GM19397 (cell line): ENCODE measurements around the gene ELANE.
"Not testable (repeated sequence)": the region's sequence is repeated elsewhere in the genome, so short reads cannot be mapped to it uniquely, and the experiment has no call there.

Experiments
- ATAC-seq: cut with Tn5 transposase; IDR thresholded peaks from one replicate; pipeline ENCODE4 v1.9.1; 2021; ENCODE audit warnings: mild to moderate bottlenecking, moderate library complexity; ENCODE audit not compliant: unreplicated experiment

The ELANE gene

DNA sequence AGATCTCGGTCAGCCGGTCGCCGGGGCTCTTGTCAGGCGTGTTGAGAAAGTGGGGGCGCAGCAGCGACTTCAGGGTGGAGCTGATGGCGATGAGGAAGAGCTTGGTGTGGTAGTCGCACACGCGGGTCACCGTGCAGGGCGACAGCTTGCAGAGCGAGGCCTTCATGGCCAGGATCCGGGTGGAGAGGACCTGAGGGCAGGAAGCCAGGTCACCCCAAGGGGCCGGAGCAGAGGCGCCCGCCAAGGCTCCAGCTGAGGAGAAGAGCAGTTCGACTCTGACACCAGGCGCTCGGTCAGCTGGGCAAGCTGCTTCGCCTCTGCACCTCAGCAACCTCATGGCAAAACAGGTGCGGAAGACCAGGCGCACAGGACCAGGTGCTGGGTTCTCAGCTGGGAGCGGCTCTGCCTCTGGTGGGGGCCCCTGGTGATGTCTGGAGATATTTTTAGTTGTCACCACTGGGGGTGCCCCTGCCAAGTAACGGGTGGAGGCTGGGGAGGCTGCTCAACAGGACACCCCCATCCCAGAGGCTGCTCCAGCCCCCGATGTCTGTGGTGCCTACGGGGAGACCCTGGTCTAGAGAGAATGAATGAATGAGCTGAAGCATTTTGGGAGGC, 23.3 kb downstream of the ELANE start:
- no peak for ATAC-seq

DNA sequence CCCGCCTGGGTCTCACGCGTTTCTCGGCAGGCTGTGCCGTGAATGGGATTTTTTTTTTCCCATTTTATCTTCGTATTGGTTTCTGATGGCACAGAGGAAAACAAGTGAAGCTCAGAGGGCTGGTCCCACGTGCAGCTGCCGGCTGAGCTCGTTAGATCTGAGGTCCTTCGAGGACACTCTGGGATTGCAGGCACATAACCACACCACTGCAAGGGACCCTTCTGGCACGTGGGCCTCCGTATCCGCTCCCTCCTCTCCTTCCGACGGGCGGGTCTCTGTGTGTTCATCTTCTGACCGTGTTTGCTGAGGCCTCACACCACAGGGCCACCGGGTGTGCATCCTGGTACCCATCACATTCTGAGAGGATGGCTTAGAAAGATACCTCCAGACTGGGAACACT, 24.0 kb downstream of the ELANE start:
- no peak for ATAC-seq

DNA sequence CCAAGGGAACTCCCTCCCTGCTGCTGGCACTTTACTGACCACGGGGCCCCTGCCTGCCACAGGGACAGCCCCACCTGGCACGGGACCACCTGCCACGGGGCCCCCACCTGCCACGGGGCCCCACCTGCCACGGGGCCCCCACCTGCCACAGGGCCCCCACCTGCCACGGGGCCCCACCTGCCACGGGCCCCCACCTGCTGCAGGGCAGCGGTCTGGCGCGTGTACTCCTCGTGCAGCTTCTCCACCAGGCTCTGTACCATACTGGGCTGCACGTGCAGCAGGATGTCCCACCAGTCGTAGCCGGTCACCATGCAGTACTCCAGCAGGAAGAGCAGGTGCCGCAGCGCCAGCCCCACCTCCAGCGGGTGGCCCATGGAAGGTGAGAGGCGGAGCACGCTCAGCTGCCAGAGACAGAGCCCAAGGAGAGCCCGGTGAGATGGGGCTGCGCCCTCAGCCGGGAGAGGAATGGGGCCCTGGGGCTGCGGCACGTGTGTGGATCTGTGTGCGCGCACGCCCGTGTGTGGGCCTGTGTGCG, 24.7 kb downstream of the ELANE start:
- ATAC-seq: no peak

DNA sequence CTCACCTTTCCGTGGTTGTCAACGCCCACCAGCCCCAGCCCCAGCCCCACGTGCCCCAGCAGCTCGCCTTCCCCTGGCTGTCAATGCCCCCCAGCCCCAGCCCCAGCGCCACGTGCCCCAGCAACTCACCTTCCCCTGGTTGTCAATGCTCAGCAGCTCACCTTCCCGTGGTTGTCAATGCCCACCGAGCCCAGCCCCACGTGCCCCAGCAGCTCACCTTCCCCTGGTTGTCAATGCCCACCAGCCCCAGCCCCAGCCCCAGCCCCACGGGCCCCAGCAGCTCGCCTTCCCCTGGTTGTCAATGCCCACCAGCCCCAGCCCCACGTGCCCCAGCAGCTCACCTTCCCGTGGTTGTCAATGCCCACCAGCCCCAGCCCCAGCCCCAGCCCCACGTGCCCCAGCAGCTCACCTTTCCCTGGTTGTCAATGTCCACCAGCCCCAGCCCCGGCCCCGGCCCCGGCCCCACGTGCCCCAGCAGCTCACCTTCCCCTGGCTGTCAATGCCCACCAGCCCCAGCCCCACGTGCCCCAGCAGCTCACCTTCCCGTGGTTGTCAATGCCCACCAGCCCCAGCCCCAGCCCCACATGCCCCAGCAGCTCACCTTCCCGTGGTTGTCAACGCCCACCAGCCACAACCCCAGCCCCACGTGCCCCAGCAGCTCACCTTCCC, 26.0 kb downstream of the ELANE start:
- ATAC-seq: not testable (repeated sequence)

DNA sequence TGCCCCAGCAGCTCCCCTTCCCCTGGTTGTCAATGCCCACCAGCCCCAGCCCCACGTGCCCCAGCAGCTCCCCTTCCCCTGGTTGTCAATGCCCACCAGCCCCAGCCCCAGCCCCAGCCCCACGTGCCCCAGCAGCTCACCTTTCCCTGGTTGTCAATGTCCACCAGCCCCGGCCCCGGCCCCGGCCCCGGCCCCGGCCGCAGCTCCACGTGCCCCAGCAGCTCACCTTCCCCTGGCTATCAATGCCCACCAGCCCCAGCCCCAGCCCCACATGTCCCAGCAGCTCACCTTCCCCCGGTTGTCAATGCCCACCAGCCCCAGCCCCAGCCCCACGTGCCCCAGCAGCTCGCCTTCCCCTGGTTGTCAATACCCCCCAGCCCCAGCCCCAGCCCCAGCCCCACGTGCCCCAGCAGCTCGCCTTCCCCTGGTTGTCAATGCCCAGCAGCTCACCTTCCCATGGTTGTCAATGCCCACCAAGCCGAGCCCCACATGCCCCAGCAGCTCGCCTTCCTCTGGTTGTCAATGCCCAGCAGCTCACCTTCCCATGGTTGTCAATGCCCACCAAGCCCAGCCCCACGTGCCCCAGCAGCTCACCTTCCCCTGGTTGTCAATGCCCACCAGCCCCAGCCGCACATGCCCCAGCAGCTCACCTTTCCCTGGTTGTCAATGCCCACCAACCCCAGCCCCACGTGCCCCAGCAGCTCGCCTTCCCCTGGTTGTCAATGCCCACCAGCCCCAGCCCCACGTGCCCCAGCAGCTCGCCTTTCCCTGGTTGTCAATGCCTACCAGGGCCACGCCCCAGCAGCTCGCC, 26.9 kb downstream of the ELANE start:
- ATAC-seq: not testable (repeated sequence)

DNA sequence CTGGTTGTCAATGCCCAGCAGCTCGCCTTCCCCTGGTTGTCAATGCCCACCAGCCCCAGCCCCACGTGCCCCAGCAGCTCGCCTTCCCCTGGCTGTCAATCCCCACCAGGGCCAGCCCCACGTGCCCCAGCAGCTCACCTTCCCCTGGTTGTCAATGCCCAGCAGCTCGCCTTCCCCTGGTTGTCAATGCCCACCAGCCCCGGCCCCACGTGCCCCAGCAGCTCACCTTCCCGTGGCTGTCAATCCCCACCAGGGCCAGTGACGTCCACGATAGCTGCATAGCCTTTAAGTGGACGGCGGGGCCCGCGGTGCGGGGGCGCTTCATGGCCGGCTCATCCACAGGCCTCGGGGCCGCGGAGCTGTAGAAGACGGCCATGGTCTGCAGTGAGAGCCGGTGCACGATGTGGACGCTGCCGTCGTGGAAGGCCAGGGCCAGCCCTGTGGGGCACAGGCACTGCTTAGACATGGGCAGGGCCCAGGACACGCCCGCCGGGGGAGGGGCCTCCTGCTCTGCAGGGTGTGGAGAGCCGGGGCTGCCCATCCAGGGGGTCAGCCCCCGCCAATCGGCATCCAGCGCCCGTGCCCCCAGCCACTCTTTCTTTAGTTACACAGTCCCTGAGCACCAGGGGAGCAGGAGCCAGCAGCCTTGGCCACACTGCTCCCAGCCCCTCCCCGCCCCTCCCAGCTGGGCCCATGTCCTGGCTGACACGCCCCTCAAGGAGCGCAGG, 27.8 kb downstream of the ELANE start:
- ATAC-seq: no peak

DNA sequence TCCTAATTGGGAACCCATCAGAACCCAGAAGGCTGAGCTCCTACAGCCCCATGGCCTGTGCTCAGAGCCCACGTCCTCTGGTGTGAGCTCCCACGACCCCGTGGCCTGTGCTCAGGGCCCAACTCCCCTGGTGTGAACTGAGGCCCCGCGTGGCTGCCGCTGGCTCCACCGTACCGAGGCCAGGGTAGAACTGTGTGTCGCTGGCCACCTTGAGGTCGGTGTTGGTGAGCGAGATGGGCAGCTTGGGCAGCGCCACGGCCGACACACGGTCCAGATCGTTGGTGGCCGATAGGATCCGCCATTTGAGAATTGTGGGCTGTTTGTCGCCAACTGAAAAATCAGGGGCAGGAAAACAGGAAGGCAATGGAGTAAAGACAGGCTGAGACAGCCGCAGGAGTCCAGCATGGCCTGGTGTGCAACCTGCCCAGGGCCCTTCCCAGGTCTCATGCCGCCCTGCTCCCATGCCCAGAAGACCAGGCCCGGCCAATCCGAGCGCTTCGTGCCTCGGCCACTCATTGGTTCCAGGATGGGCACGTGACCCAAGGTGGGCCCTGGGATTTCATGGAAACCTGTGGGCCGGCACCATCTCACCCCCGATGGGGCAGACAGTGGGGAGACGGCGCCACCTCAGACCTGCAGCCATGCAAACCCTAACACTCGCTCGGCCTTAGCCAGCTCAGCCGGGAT, 29.4 kb downstream of the ELANE start:
- no peak for ATAC-seq

DNA sequence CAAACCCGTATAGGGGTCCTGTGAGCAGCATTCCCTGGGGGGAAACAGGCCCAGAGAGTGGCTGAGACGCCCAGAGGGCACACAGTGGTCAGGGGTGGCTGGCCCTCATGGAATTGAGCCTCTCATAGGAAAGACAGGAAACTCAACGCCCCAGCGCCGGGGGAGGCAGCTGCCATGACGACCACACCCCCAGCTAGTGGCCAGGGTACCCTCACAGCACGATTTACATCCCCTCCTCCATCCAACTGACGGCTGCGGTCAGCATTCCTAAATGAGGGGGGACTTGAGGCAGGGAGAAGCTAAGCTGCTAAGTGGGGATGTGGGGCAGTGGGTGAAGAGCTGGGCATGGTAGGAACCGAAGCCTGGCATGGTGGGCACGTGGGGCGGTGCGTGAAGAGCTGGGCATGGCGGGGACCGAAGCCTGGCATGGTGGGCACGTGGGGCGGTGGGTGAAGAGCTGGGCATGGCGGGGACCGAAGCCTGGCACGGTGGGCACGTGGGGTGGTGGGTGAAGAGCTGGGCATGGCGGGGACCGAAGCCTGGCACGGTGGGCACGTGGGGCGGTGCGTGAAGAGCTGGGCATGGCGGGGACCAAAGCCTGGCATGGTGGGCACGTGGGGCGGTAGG, 30.9 kb downstream of the ELANE start:
- no peak for ATAC-seq

DNA sequence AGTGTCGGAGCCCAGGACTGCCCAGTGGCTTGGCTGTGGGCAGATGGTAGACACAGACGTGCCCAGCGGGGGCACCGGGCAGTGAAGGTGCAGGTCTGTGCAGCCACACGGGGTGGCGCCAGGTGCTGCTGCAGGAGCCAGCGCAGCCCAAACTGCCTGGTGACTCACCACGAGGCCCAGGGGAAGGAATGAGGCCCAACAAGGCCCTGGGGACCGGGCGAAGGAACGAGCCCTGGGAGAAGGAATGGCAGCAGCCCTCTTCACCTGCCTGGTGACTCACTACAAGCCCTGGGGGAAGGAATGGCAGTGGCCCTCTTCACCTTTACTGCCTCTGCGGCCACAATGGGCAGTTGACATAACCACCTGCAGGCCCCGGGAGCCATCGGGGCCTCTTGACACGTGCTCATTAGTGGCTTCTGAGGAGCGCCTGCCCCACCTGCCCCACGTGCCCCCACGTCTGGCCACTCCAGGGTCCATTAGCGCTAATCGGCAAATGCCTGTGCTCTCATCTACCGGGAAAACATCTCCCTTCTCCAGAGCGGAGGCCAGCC, 31.6 kb downstream of the ELANE start:
- no peak for ATAC-seq

DNA sequence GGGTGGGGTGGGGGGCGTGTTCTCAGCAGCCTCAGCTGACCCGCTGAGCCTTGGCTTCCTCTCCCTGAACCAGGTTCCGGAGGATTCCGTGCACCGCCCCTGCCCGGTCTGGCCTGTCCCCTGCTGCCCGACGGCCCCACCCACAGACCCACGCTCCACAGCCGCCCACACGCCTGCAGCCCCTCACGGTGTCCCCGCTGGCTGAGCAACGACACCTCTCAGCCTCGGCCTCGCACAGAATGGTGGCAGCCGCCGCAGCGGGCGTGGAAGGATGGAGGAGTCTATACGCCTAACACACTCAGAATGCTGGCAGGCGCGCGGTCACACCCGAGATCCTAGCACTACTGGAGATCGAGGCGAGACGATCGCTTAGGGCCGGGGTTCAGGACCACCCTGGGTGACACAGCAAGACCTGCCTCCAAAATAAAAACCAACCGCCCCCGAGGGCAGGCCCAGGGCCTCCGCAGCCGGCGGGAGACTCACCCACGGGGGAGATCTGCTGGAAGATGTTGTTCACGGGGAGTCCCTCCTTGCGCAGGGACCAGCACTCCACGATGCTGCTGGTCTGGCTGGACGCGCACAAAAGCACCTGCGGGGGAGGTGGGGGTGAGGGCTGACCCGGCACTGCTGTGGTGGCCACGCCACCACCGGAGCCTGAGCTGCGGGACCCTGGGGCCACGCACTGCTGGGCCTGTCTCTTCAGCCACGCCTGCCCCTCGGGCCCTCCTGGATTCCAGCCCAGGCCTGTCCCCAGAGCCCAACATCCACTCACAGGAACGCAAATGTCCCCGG, 32.5 kb downstream of the ELANE start:
- ATAC-seq: no peak

DNA sequence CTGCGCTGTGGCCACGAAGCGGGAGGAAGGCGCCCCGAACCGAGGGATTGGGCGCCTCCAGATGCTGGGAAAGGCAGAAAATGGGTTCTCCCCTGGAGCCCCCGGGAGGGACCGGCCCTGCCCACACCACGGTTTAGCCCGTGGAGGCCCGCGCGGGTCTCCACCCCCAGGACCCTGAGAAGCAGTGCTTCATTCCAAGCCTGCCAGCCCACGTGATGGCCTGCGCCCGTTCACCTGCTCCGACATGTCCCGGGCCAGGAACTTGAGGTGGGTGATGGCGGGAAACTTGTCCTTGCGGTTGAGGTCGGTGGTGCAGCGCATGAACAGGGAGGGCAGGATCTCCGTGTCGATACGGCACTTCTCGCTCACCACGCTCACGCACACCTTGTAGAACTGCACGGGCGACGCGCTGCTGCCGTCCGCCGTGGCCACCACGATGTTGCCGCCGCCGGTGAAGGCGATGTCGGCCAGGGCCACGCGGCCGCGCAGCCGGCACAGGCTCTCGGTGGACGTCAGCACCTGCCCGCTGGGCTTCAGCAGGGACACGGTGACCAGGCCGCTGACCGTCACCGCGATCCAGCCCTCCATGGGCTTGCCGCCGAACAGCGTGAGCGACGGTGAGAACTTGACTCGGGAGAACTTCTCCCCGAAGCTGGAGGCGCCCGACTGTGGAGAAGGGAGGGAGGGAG, 33.6 kb downstream of the ELANE start:
- ATAC-seq: no peak

DNA sequence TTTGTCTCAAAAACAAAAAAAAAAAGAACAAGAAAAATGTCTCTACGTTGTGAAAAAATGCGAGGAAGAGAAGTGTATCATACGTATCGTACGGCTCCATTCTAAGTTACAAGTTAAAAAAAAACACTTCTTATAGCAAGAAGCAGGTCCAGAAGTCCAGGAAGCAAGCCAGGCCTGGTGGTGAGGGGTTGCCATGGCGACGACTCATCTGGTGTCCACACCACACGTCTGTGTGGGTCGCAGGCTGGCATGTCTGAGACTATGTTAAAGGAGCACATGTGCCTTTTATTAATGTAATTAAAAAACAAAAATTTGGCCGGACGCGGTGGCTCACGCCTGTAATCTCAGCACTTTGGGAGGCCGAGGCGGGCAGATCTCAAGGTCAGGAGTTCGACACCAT, 35.0 kb downstream of the ELANE start:
- no peak for ATAC-seq

DNA sequence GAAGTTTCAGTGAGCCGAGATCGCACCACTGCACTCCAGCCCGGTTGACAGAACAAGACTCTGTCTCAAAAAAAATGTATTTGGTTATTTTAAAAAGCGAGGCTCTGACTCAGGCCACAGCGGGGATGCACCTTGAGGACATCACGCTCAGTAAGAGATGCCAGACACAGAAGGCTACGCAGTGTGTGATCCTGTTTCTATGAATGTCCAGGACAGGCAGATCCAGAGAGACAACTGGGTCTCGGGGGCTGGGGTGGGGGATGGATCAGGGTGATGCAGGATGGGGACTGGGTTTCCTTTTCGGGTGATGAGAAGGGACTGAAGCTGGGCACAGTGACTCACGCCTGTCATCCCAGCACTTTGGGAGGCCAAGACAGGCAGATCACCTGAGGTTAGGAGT, 35.5 kb downstream of the ELANE start:
- no peak for ATAC-seq

DNA sequence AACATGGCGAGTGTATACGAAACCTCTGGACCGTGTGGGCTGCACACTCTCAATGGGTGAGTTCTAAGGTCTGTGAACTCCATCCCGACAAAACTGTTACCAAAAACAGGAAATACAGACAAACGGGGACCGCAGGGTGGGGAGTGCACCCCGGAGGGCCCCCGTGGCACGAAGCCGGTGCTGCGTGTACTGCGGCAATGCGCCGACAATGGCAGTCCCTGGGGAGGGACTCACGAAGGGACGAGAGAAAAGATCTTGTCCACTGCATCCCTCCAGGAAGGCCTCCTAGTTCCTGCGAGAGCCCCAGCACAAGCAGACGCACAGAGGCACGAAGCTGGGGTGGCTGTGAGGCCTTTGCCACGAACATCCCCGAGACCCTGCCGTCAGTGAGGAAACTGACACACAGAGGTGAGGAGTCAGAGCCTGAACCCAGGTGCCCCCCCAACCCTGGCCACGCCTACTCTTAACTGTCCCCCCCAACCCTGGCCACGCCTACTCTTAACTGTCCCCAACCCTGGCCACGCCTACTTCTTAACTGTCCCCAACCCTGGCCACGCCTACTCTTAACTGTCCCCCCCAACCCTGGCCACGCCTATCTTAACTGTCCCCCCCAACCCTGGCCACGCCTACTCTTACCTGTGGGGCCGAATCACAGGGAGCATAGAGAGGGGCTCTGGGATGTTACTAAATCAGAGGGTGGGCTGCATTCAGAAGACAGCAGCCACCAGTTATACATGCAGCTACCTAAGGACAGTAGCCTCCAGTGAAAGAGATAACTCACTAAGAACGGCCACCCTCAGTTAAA, 36.7 kb downstream of the ELANE start:
- no peak for ATAC-seq

DNA sequence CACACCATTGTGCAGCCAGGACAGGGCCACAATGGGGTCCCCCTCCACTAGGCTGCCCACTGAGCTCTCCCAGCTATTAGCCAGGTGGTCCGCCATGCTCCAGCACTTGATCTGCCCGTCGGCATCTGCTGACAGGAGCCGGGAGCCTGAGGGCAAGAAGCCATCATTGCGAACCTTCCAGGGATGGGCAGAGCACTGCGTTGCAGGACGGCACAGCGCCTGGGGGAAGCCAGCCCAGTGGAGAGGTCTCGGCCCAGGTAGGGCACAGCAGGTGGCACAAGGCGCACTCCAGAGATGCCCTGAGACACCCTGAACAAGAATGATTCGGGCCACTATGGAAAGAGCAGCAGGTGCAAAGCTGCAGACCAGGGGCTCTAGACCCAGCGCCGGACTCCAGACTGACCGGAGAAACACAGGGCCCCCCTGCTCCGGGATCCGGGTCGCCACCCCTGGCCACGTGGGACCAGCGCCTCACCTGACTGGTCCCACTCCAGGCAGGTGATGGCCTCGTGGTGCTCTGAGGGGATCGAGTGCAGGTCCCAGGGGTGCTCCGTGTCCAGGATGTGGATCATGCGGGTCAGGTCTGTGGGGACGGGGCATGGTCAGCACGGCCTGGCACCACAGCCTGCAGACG, 37.7 kb downstream of the ELANE start:
- ATAC-seq: no peak

DNA sequence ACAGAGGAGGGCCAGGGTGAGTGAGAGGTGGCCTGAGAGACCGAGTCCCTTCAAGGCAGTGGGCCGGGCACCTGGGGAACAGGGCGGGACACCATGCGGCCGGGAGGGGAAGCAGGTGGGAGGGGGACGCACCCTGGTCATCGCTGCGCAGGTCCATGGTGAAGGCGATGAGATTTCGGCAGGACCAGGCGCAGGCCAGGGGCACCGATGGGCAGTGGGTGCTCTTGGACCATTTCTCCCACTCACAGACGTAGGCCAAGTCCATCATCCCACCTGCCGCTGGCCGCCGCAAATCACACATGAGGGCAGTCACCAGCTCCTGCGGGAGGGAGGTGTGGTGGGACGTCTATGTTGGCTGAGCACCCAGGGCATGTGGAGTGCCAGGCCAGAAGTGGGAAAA, 38.7 kb downstream of the ELANE start:
- ATAC-seq: no peak
